SK-N-SH (cell line): ENCODE measurements around the gene GRIK3. TPM values are rescaled to one million over a fixed set of nuclear protein-coding genes. Genes with fewer than 3 reads are reported as not detected.

Experiments
- CTCF ChIA-PET: fragments of 300-600, 350-600 bp; formaldehyde crosslinking; extraction: SDS; loops from one replicate; lab custom pipeline; 2021; lab: Yijun Ruan, JAX
- POLR2A ChIA-PET: fragments of 350-600 bp; sonication (Branson Sonifier 250); formaldehyde crosslinking; extraction: SDS; loops from one replicate; lab custom pipeline; 2020; ENCODE audit warnings: antibody characterized with exemption, inconsistent platforms; lab: Yijun Ruan, JAX
- DNase-seq: peaks from one replicate; pipeline ENCODE4 v3.0.0; 2012
- H2AFZ ChIP-seq: fragments of 200-600 bp; sonication (generic); 2 replicates; pipeline ENCODE4 v1.8.1; 2016; ENCODE audit warnings: antibody characterized with exemption, mild to moderate bottlenecking, low read depth
- H3F3A ChIP-seq: fragments of 200-600 bp; sonication (generic); replicated peaks from 2 replicates; pipeline ENCODE3; 2016; ENCODE audit warnings: antibody characterized with exemption, mild to moderate bottlenecking; ENCODE audit not compliant: insufficient read depth
- H3K27ac ChIP-seq, 2 experiments: fragments of 200-500 bp in 1 of 2; fragments of 200-600 bp in 1 of 2; sonication (Bioruptor generic) in 1 of 2; sonication (generic), shearing (Covaris generic) in 1 of 2; 2 replicates each; pipeline versions ENCODE4 v1.5.1 to v1.6.1; 2014 to 2016; ENCODE audit warnings: low read depth in 2 of 2, inconsistent platforms in 1 of 2, low read length in 1 of 2, mild to moderate bottlenecking in 1 of 2, mixed read lengths in 1 of 2
- H3K27me3 ChIP-seq: fragments of 200-600 bp; sonication (generic), shearing (Covaris generic); 2 replicates; pipeline ENCODE4 v1.6.1; 2016; ENCODE audit warnings: mixed run types; ENCODE audit not compliant: insufficient read depth
- H3K36me3 ChIP-seq, 2 experiments: fragments of 200-500 bp in 1 of 2; fragments of 200-600 bp in 1 of 2; sonication (Bioruptor generic) in 1 of 2; sonication (generic) in 1 of 2; replicated peaks in 1 of 2; 2 replicates each; pipeline versions ENCODE3 to v1.5.1; 2014 to 2016; ENCODE audit warnings: low read length in 1 of 2, mild to moderate bottlenecking in 1 of 2; ENCODE audit not compliant: insufficient read depth in 2 of 2, control insufficient read depth in 1 of 2
- H3K4me1 ChIP-seq, 2 experiments: fragments of 200-500 bp in 1 of 2; fragments of 200-600 bp in 1 of 2; sonication (Bioruptor generic) in 1 of 2; sonication (generic), shearing (Covaris generic) in 1 of 2; 2 replicates each; pipeline versions ENCODE4 v1.5.1 to v1.6.1; 2014 to 2016; ENCODE audit warnings: low read depth in 1 of 2, low read length in 1 of 2, mixed run types in 1 of 2; ENCODE audit not compliant: insufficient read depth in 2 of 2, control insufficient read depth in 1 of 2
- H3K4me2 ChIP-seq: fragments of 200-600 bp; sonication (generic), shearing (Covaris generic); 2 replicates; pipeline ENCODE4 v1.6.1; 2017; ENCODE audit warnings: mixed run types
- H3K4me3 ChIP-seq, 2 experiments: fragments of 200-500 bp in 1 of 2; fragments of 200-600 bp in 1 of 2; sonication (Bioruptor generic) in 1 of 2; sonication (generic), shearing (Covaris generic) in 1 of 2; 2 replicates each; pipeline versions ENCODE4 v1.5.1 to v1.8.1; 2014 to 2016; ENCODE audit warnings: low read depth in 2 of 2, inconsistent platforms in 1 of 2, low read length in 1 of 2, mild to moderate bottlenecking in 1 of 2, mixed read lengths in 1 of 2, moderate library complexity in 1 of 2
- H3K79me2 ChIP-seq: fragments of 200-600 bp; sonication (generic); 2 replicates; pipeline ENCODE4 v1.8.1; 2017; ENCODE audit warnings: mild to moderate bottlenecking; ENCODE audit not compliant: insufficient read depth
- H3K9ac ChIP-seq: fragments of 200-600 bp; sonication (generic); 2 replicates; pipeline ENCODE4 v1.6.1; 2017; ENCODE audit warnings: mixed run types
- H3K9me2 ChIP-seq: fragments of 200-600 bp; sonication (generic); 2 replicates; pipeline ENCODE4 v1.6.1; 2017; ENCODE audit warnings: mixed run types
- H3K9me3 ChIP-seq: fragments of 200-600 bp; sonication (generic); 2 replicates; pipeline ENCODE4 v1.6.1; 2017; ENCODE audit warnings: mixed run types, mild to moderate bottlenecking, moderate library complexity
- H4K20me1 ChIP-seq: fragments of 200-600 bp; sonication (generic); 2 replicates; pipeline ENCODE4 v1.6.1; 2017; ENCODE audit warnings: mild to moderate bottlenecking, mixed run types; ENCODE audit not compliant: insufficient read depth
- CHD2 ChIP-seq: fragments of 150-350 bp; IDR thresholded peaks from 2 replicates; pipeline ENCODE4 v1.6.1; 2018; ENCODE audit warnings: low read length; ENCODE audit not compliant: partially characterized antibody
- ELF1 ChIP-seq: IDR thresholded peaks from 2 replicates; pipeline ENCODE4 v1.4.0; 2012
- EP300 ChIP-seq, 2 experiments: IDR thresholded peaks; 2 replicates each; pipeline versions ENCODE4 v1.4.0 to v1.6.1; 2012; ENCODE audit warnings: borderline replicate concordance in 1 of 2, low read depth in 1 of 2, low read length in 1 of 2
- EZH2phosphoT487 ChIP-seq: fragments of 200-600 bp; sonication (generic); IDR thresholded peaks from 2 replicates; pipeline ENCODE4 v1.6.1; 2017; ENCODE audit warnings: low read depth, mixed run types, mild to moderate bottlenecking, antibody characterized with exemption, moderate library complexity, borderline replicate concordance
- FOSL2 ChIP-seq: IDR thresholded peaks from 2 replicates; pipeline ENCODE4 v1.4.0; 2012; ENCODE audit warnings: low read depth, mild to moderate bottlenecking, moderate library complexity, borderline replicate concordance
- GATA2 ChIP-seq: sonication (generic); formaldehyde crosslinking; IDR thresholded peaks from 2 replicates; pipeline ENCODE4 v1.5.0; 2020; ENCODE audit warnings: mild to moderate bottlenecking, missing genetic modification reagents
- JUND ChIP-seq: IDR thresholded peaks from 2 replicates; pipeline ENCODE4 v1.4.0; 2012
- MXI1 ChIP-seq: IDR thresholded peaks from 2 replicates; pipeline ENCODE4 v1.6.1; 2012; ENCODE audit warnings: mild to moderate bottlenecking, low read depth, low read length, improper control_type of control experiment
- NFIC ChIP-seq: IDR thresholded peaks from 2 replicates; pipeline ENCODE4 v1.4.0; 2012; ENCODE audit warnings: borderline replicate concordance
- POLR2AphosphoS5 ChIP-seq: IDR thresholded peaks from 2 replicates; pipeline ENCODE4 v1.6.1; 2012; ENCODE audit warnings: low read depth, low read length
- RCOR1 ChIP-seq: fragments of 150-350 bp; IDR thresholded peaks from 2 replicates; pipeline ENCODE4 v1.6.1; 2017; ENCODE audit warnings: antibody characterized with exemption, low read length
- REST ChIP-seq: IDR thresholded peaks from 2 replicates; pipeline ENCODE4 v1.6.1; 2012; ENCODE audit warnings: mild to moderate bottlenecking, low read depth, low read length, moderate library complexity
- SIN3A ChIP-seq: IDR thresholded peaks from 2 replicates; pipeline ENCODE4 v1.6.1; 2012; ENCODE audit warnings: low read depth, mild to moderate bottlenecking, low read length, moderate library complexity, borderline replicate concordance
- SMC3 ChIP-seq: IDR thresholded peaks from 2 replicates; pipeline ENCODE4 v1.6.1; 2012; ENCODE audit warnings: low read depth, low read length, improper control_type of control experiment
- TAF1 ChIP-seq: IDR thresholded peaks from 2 replicates; pipeline ENCODE4 v1.6.1; 2012; ENCODE audit warnings: low read depth, mild to moderate bottlenecking, low read length, moderate library complexity, borderline replicate concordance
- TCF12 ChIP-seq: IDR thresholded peaks from 2 replicates; pipeline ENCODE4 v1.4.0; 2012
- USF2 ChIP-seq: fragments of 150-350 bp; IDR thresholded peaks from 2 replicates; pipeline ENCODE4 v1.6.1; 2017; ENCODE audit warnings: antibody characterized with exemption, low read length, low read depth, borderline replicate concordance
- ZBTB33 ChIP-seq: IDR thresholded peaks from 2 replicates; pipeline ENCODE4 v1.4.0; 2012; ENCODE audit warnings: low read depth, borderline replicate concordance
- WGBS: methylation state at CpG from one replicate; pipeline ENCODE4 v1.1.6; 2017; ENCODE audit warnings: low lambda C conversion rate; 5-methylcytosine and 5-hydroxymethylcytosine counted together
- polyA plus RNA-seq, 3 experiments: library from polyadenylated mRNA; depleted of rRNA; stranded (reverse); fragments of >200 nt; gene quantifications; 2 replicates each; pipeline ENCODE4 v1.2.3, GENCODE V29; 2012
- TF ChIP-seq, protein P1 (sequence below): IDR thresholded peaks from 2 replicates; pipeline ENCODE4; 2012
- TF ChIP-seq, protein P2 (sequence below): IDR thresholded peaks from 2 replicates; pipeline ENCODE4 v1.4.0; 2012; ENCODE audit warnings: low read depth, borderline replicate concordance

Gene GRIK3
- polyA plus RNA-seq, 1 of the 3 experiments (the other 2 are of a cell fraction): not detected

DNA sequence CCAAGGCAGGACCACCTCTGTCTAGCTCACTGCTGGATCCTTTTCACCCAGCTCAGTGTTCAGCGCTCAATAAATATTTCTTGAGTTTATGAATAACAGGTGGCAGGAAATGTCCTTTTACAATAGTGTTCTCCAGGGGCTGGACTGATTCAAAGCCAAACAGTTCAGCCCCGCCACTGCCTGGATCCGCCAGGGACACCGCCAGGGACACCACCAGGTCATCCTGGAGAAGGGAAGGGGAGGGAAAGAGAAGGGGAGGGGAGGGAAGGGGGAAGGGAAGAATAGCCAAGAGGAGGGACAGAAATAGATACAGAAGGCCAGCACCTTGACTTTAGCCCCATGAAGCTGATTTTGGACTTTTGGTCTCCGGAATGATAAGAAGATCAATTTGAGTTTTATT lies 255.6 kb downstream of the GRIK3 start (continued):
- TF ChIP-seq REST: no peak
- TF ChIP-seq CHD2: no peak
- TF ChIP-seq GATA2 (CRISPR knock-in tag): no peak
- TF ChIP-seq MXI1: no peak

DNA sequence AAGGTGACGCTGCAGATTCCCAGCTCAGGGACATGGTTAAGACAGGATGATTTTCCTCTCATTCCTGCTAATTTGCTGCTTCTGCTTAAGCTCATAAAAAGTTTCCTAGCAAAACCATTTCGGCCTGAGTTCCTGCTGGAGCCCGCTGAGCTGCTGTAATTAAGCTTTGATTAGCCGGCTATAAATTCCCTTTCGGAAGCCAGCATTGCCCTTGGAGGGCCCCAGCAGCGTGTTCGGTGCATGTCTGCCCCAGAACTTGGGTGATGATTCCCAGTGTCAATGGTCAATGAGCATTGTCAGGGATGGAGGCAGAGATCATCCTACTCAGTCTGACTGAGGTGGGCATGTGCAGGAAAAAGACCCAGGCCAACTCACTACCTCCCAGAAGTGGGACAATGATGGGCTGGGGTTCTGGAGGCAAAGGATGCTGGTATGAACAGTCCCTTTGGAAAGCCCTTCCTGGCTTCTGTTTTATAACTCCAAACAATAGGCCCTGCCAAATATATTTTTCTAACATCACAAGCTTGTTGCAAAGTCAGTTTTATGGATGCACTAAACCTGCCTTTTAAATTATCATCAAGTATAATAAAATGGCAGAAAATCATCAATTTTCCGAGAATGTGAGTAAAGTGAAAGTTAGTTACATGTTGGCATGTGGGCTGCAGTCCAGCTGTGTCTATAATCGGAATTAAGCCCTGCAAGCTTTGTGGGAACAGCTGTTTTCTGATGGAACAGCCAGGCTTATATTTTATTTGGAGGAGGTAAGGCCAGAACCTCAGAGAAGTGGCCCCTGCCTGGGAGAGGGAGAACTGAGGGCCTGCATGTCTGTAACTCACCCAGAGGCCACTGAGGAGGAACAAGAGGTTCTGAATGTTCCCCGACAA lies 257.1 kb downstream of the GRIK3 start:
- ChIA-PET CTCF (interaction anchor here (0.9 to 2.2 kb wide), 6 partner anchors 10 to 201 kb away, joined by 3 to 5 read pairs (median 4); no protein-coding TSS in a partner anchor), POLR2A (no interaction called here)
- no peak for DNase-seq
- Histone ChIP-seq H4K20me1 (no peaks in the 10 kb centered on the region), H3K27ac (no peak overlapping the region), H3K9ac (no peak overlapping the region), H2AFZ (no peak overlapping the region), H3F3A (no peaks in the 10 kb centered on the region), H3K4me2 (no peak overlapping the region), H3K79me2 (no peaks in the 10 kb centered on the region), H3K36me3 (no peaks in the 10 kb centered on the region), H3K4me3 (no peak overlapping the region), H3K27me3 (no peaks in the 10 kb centered on the region), H3K9me3 (no peaks in the 10 kb centered on the region), H3K9me2 (no peaks in the 10 kb centered on the region), H3K4me1 (peaks cover 0 to 18% of the 10 kb centered on the region in 2 experiments; a peak in 1 of 4 replicates)
- WGBS: 34% methylated on average over 10 of the region's 10 CpGs
- no peak for TF ChIP-seq JUND
- TF ChIP-seq TCF12: no peak
- no peak for TF ChIP-seq POLR2AphosphoS5
- TF ChIP-seq RCOR1: no peak
- TF ChIP-seq, protein P1, sequence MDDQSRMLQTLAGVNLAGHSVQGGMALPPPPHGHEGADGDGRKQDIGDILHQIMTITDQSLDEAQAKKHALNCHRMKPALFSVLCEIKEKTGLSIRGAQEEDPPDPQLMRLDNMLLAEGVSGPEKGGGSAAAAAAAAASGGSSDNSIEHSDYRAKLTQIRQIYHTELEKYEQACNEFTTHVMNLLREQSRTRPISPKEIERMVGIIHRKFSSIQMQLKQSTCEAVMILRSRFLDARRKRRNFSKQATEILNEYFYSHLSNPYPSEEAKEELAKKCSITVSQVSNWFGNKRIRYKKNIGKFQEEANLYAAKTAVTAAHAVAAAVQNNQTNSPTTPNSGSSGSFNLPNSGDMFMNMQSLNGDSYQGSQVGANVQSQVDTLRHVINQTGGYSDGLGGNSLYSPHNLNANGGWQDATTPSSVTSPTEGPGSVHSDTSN: no peak
- TF ChIP-seq EZH2phosphoT487: no peak
- TF ChIP-seq, protein P2, sequence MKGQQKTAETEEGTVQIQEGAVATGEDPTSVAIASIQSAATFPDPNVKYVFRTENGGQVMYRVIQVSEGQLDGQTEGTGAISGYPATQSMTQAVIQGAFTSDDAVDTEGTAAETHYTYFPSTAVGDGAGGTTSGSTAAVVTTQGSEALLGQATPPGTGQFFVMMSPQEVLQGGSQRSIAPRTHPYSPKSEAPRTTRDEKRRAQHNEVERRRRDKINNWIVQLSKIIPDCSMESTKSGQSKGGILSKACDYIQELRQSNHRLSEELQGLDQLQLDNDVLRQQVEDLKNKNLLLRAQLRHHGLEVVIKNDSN: no peak
- no peak for TF ChIP-seq NFIC
- no peak for TF ChIP-seq SIN3A
- TF ChIP-seq SMC3: no peak
- no peak for TF ChIP-seq TAF1
- no peak for TF ChIP-seq ZBTB33
- no peak for TF ChIP-seq FOSL2
- TF ChIP-seq USF2: no peak
- no peak for TF ChIP-seq EP300 (IDR thresholded peaks at IDR 0.05; ENCODE audit: borderline replicate concordance in 1 of 2, low read depth in 1 of 2, low read length in 1 of 2)
- TF ChIP-seq ELF1: no peak
